Right cardiac atrium (tissue), 5 donors: ENCODE measurements around the gene ELF1. TPM values are rescaled to one million over a fixed set of nuclear protein-coding genes. Genes with fewer than 3 reads are reported as not detected.

Source experiments
- ATAC-seq, 2 donors: fragments of 200-7000 bp; cut with Tn5 transposase; one replicate each; pipeline versions ENCODE4 v1.8.0 to v1.9.1; 2020; ENCODE audit warnings: moderate library complexity in 2 of 2, mild to moderate bottlenecking in 1 of 2
- DNase-seq, 3 donors: peaks; one replicate each; pipeline ENCODE4 v3.0.0-alpha.2; 2020
- H3K27ac ChIP-seq: one replicate; pipeline ENCODE4 v1.5.1; 2013; ENCODE audit warnings: mild to moderate bottlenecking, low read length, control low read depth, moderate library complexity
- H3K27me3 ChIP-seq: one replicate; pipeline ENCODE4 v1.6.1; 2013; ENCODE audit not compliant: control insufficient read depth, insufficient read depth
- H3K4me1 ChIP-seq: one replicate; pipeline ENCODE4 v1.6.1; 2013; ENCODE audit warnings: low read length; ENCODE audit not compliant: control insufficient read depth, insufficient read depth
- H3K4me3 ChIP-seq: one replicate; pipeline ENCODE4 v1.5.1; 2013; ENCODE audit warnings: low read length, control low read depth
- H3K9me3 ChIP-seq: one replicate; pipeline ENCODE4 v1.6.1; 2013; ENCODE audit warnings: low read length; ENCODE audit not compliant: control insufficient read depth
- WGBS: extraction: QIAGEN DNeasy Blood & Tissue Kit; methylation state at CpG from one replicate; pipeline ENCODE4 v1.1.7; 2013; 5-methylcytosine and 5-hydroxymethylcytosine counted together
- intact Hi-C, 4 donors: fragments of 100-400 bp; cut with DNase I; formaldehyde crosslinking; loops; one replicate each; pipeline versions ENCODE4 v1.11.0 to v1.14.0; 2022 to 2023
- polyA plus RNA-seq: library from polyadenylated mRNA; stranded (reverse); fragments of 200-250 nt; gene quantifications from one replicate; pipeline ENCODE4 v1.2.3, GENCODE V29; 2013
- total RNA-seq, 4 donors: library from RNA; stranded (reverse); fragmentation: NEBNext Ultra II Directional; extraction: Animal tissue kit (Norgen Biotek cat#: 25700); gene quantifications; one replicate each; pipeline ENCODE4 v1.2.1, GENCODE V29; 2021
- donor health status: healthy with polysubstance abuse.
- donor health status: DM: no; HTN: yes; CAD: no.
- donor health status: DM: no; HTN: no; CAD: no.
- donor health status: DM: no; HTN: yes; CAD: no; lungs with severe emphysema.
- donor health status: DM: yes; HTN: yes; CAD: no.

ELF1 gene
- total and polyA plus RNA-seq, 5 donors: 16.6 to 57.1 (median 43.1) TPM

DNA sequence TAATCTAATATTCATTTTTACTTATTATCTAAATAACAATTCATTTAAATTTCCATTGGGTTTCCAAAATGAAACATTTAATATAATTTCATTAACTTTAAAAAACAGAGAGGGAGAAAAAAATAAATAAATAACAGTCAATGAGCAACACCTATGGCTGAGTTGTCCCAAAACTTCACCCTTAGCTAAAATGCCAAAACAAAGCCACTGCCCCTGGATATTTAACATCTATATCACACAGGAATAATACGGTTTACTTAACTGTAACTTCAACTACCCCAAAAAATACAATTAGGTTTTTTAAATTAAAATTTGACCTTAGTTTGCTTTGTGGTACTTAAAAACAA is 541 bp downstream of the ELF1 start:
- peaks cover under 1% of the 10 kb centered on the region for H3K4me1 ChIP-seq

GRCh38 chr13:41017817-41018601 is 1.1 kb downstream of the ELF1 start:
- DNase-seq (no peak), ATAC-seq (no peak)
- WGBS: 83% methylated on average over 3 of the region's 3 CpGs
- Histone ChIP-seq H3K4me3 (peak overlapping the region; percentile 32), H3K4me1 (no peaks in the 10 kb centered on the region), H3K9me3 (no peaks in the 10 kb centered on the region), H3K27ac (no peak overlapping the region), H3K27me3 (no peaks in the 10 kb centered on the region)
- intact Hi-C loops: no loop called here

More for the DNA sequence above, 541 bp downstream of the ELF1 start:
- Histone ChIP-seq H3K9me3 (no peaks in the 10 kb centered on the region), H3K27ac (no peak overlapping the region), H3K4me3 (no peak overlapping the region), H3K27me3 (no peaks in the 10 kb centered on the region)
- no peak for ATAC-seq
- intact Hi-C loops: no loop called here
- 87% methylated on average over 1 of the region's 1 CpG for WGBS
- no peak for DNase-seq

- DNase-seq: no peak
- Histone ChIP-seq H3K4me1 (no peaks in the 10 kb centered on the region), H3K4me3 (no peak overlapping the region), H3K9me3 (no peaks in the 10 kb centered on the region), H3K27me3 (no peaks in the 10 kb centered on the region), H3K27ac (no peak overlapping the region)
- intact Hi-C loops: no loop called here
- WGBS: 67% methylated on average over 2 of the region's 2 CpGs
- ATAC-seq: no peak
Observed at GRCh38 chr13:41017159-41017558, 2.0 kb downstream of the ELF1 start.

GRCh38 chr13:41015920-41016319 is 3.2 kb downstream of the ELF1 start:
- Histone ChIP-seq H3K4me3 (no peak overlapping the region), H3K27me3 (no peaks in the 10 kb centered on the region), H3K9me3 (no peaks in the 10 kb centered on the region), H3K4me1 (peaks cover 2% of the 10 kb centered on the region), H3K27ac (no peak overlapping the region)
- ATAC-seq (no peak), DNase-seq (no peak)
- intact Hi-C loops: no loop called here
- WGBS: 87% methylated on average over 6 of the region's 6 CpGs

DNA sequence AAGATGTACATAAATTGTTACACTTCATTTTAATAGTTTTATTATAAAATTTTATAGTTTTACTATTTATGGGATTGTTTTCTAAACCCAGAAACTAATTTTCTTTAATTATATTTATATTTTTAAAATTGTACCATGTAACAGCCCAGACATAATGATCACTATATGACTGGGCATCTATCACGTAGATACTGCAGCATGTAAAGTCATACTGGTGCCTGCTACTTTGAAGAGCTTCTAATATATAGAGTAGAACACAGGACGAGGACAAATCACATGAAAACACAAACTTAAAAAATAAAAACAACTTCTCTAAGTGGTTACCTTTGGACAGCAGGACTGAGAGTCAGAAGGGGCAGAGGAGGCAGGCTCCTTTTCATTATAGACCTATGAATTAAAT is 5.3 kb downstream of the ELF1 start:
- no peak overlapping the region for H3K27ac ChIP-seq
- H3K4me1 ChIP-seq: peaks cover 2% of the 10 kb centered on the region
- H3K4me3 ChIP-seq: no peak overlapping the region
- ATAC-seq: no peak
- whole genome bisulfite sequencing: 85% methylated on average over 2 of the region's 2 CpGs
- H3K9me3 ChIP-seq: no peaks in the 10 kb centered on the region
- intact Hi-C loops: no loop called here
- no peak for DNase-seq
- no peaks in the 10 kb centered on the region for H3K27me3 ChIP-seq

GRCh38 chr13:41012536-41012935 is 6.6 kb downstream of the ELF1 start:
- intact Hi-C loops: no loop called here
- DNase-seq (no peak), ATAC-seq (no peak)
- Histone ChIP-seq H3K4me3 (no peak overlapping the region), H3K9me3 (no peaks in the 10 kb centered on the region), H3K27me3 (no peaks in the 10 kb centered on the region), H3K27ac (no peak overlapping the region), H3K4me1 (peaks cover 2% of the 10 kb centered on the region)
- 97% methylated on average over 2 of the region's 2 CpGs for WGBS

DNA sequence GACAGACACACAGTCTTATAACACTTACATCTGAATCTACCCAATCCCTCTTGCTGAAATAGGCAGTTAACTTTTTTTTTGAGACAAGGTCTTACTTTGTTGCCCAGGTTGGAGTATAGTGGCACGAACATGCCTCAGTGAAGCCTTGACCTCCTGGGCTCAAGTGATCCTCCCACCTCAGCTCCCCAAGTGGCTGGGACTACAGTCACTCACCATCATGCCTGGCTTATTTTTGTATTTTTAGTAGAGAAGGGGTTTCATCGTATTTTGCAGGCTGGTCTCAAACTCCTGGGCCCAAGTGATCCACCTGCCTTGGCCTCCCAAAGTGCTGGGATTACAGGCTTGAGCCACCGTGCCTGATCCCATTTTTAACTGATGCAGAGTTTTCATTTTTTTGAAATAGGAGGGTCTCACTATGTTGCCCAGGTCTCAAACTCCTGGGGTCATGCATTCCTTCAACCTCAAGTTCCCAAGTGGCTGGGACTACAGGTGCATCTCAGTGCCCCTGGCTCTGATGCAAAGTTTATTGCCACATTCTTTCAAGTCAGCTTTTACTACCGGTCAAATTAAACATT is 7.6 kb downstream of the ELF1 start:
- ATAC-seq (no peak), DNase-seq (no peak)
- H3K4me3 ChIP-seq: no peak overlapping the region
- no peaks in the 10 kb centered on the region for H3K27me3 ChIP-seq
- no peak overlapping the region for H3K27ac ChIP-seq
- H3K9me3 ChIP-seq: no peaks in the 10 kb centered on the region
- 91% methylated on average over 4 of the region's 4 CpGs for WGBS
- intact Hi-C loops: no loop called here
- peaks cover 2% of the 10 kb centered on the region for H3K4me1 ChIP-seq

- ATAC-seq: no peak
Observed at GRCh38 chr13:41008349-41008980, 10.7 kb downstream of the ELF1 start.

DNA sequence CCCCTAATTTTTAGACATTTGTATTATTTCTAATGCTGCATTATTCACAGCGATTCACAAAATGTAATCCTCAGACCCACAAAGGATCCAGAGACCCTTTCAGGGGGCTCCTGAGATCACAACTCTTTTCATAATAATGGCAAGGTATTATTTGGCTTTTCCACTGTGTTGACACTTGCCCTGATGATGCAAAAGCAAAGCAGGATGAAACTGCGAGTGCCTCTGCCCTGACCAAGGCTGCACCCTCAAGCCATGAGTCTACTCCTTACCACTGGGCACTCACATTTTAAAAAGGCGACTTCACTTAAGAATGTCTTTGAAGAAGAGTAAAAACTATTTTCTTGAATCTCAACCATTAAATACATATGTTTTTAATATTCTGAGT is 11.4 kb downstream of the ELF1 start:
- Histone ChIP-seq H3K9me3 (no peaks in the 10 kb centered on the region), H3K4me1 (peaks cover 2% of the 10 kb centered on the region), H3K27ac (no peak overlapping the region), H3K27me3 (no peaks in the 10 kb centered on the region), H3K4me3 (no peak overlapping the region)
- intact Hi-C loops: no loop called here
- DNase-seq (no peak), ATAC-seq (peak in 1 of 2 donors; percentile 36)
- 81% methylated on average over 3 of the region's 3 CpGs for WGBS

More at GRCh38 chr13:41008349-41008980, 10.7 kb downstream of the ELF1 start:
- no peak overlapping the region for H3K4me3 ChIP-seq
- H3K4me1 ChIP-seq: peaks cover 2% of the 10 kb centered on the region
- no peaks in the 10 kb centered on the region for H3K9me3 ChIP-seq
- no peak overlapping the region for H3K27ac ChIP-seq
- H3K27me3 ChIP-seq: no peaks in the 10 kb centered on the region
- intact Hi-C loops: no loop called here
- WGBS: 89% methylated on average over 2 of the region's 2 CpGs
- DNase-seq: no peak

DNA sequence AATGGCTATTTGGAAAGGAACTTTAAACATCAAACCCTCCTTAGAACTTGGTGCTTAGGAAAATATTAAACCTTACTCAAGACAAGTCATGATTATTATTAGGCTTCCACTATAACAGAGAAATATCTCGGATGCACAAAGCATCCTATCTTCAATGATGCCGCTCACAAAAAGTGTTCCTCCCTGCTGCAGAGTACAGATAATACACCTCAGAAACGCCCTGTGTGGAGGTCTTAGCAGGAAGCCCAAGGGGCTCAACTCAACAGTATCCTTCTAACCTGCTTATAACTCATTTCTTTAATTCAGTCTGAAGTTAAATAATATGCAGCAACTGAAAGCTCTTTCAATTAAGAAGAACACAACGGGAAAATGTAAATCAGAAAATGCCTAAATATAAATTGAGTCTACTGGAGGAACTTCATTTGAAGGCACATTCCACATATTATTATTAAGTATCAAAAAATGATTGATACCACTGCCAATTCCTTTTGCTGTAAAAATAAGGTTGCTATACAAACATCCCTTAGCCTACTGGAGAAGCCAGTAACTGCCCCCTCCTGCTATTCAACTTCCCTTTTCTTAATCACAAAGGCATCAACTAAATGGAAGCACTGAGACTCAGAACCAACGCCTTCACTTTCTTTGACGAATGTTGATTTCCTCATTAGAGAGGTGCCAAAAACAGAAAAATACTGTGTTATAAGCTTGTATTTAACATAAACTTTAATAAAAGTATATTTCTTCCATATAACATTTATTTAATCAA is 12.0 kb downstream of the ELF1 start:
- WGBS: 77% methylated on average over 6 of the region's 6 CpGs
- H3K9me3 ChIP-seq: no peaks in the 10 kb centered on the region
- DNase-seq: no peak
- intact Hi-C loops: no loop called here
- H3K27ac ChIP-seq: no peak overlapping the region
- ATAC-seq: peak in 1 of 2 donors; percentile 29
- no peak overlapping the region for H3K4me3 ChIP-seq
- no peaks in the 10 kb centered on the region for H3K27me3 ChIP-seq
- peaks cover 2% of the 10 kb centered on the region for H3K4me1 ChIP-seq

DNA sequence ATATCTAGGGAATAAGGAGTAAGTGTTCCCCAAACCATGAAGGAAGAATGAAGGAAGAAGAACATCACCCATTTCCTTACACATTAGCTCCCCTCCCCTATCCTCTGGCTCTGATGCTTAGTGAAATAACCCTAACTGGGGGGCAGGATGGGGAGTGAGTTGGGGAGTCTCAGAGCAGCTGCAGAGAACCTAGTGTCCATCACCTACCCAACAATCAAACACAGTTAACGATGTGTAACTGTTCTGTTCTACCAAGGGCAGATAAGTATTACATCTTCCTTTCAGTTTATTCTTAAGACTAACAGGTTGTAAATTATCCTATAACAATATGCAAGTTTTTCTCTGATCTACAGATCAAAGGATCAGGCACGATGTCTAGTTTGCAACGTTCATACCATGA is 12.8 kb downstream of the ELF1 start:
- Histone ChIP-seq H3K4me3 (no peak overlapping the region), H3K9me3 (no peaks in the 10 kb centered on the region), H3K27me3 (no peaks in the 10 kb centered on the region), H3K4me1 (peaks cover 2% of the 10 kb centered on the region), H3K27ac (no peak overlapping the region)
- ATAC-seq: no peak
- WGBS: 72% methylated on average over 3 of the region's 3 CpGs
- DNase-seq: no peak
- intact Hi-C loops: no loop called here
